ENCODE results near the gene FOXS1.

Gene FOXS1

DNA sequence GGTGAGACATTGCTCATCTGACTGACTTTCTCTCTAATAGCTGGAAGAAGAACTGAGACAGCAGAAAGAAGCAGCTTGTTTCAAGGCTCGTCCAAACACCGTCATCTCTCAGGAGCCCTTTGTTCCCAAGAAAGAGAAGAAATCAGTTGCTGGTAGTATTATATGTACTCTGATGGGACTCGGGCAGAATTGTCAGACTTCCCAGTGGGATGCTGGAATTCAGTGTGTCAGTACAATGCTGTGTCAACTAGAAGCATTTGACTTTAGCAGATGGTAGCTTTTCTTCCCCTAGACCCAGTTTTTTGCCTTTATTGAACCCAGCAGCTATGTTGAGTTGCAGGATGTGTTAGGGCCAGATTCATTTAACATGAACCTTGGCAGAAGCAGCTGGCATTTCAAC lies 48.0 kb downstream of the FOXS1 start:
- no peak for DNase-seq (ENCODE audit: low read depth in 1 of 2, low spot score in 1 of 2)
